ENCODE data around the gene P2RY6. TPM values are rescaled to one million over a fixed set of nuclear protein-coding genes. Genes with fewer than 3 reads are reported as not detected.

P2RY6 gene
- total and polyA plus RNA-seq, 2 of the 8 experiments (the other 6 are each of a cell fraction or from before 2014, with no cell fraction given) = 0.15 TPM; not detected in 1

DNA sequence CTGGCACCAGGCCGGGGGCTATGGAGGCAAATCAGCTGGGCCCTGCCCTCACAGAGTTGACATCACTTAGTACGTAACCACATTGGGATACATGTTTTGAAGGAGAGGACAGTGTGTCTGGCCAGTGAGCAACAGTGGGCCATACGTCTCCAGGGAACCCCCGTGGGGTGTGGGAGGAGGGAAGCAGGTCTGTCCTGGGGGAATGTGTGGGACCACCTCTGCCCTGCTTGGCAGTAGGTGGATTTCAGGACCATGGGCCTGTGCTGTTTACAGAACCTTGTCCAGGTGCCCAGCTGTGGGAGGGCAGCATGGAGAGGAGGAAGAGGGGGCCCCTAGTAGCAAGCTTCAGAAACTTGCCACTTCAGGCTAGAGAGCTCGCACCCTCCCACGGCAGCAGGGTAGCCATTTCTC is 33.0 kb upstream of the P2RY6 start:
- Histone ChIP-seq H2AFZ (ENCODE audit: low read length) (no peak overlapping the region), H3K23ac (ENCODE audit: insufficient read length) (no peak overlapping the region), H3K23me2 (ENCODE audit: low read depth, low read length) (0 out of 2 replicates have a peak, but pooled peaks cover 2% of the 10 kb centered on the region), H3K18ac (ENCODE audit: extremely low read depth, low read length) (no peak overlapping the region; the same call in 1 of the 2 replicates), H3K27me3 (replicated peaks in 1 of 4; ENCODE audit: control insufficient read depth in 3 of 4, extremely low read depth in 1 of 4, insufficient read depth in 3 of 4, low read length in 3 of 4) (no peaks in the 10 kb centered on the region), H3K9ac (replicated peaks in 1 of 4; ENCODE audit: extremely low read depth in 1 of 4, low read depth in 3 of 4, low read length in 3 of 4) (no peak overlapping the region), H2BK20ac (ENCODE audit: low read length) (no peak overlapping the region), H3K4ac (replicated peaks; ENCODE audit: insufficient read length, low read depth, low read length) (no peak overlapping the region), H3K14ac (ENCODE audit: insufficient read length) (no peak overlapping the region), H3K4me2 (ENCODE audit: insufficient read depth in 1 of 2, low read depth in 2 of 2, low read length in 2 of 2) (no peak overlapping the region), H3K56ac (replicated peaks; ENCODE audit: insufficient read length, low read depth, low read length) (no peak overlapping the region), H4K5ac (ENCODE audit: insufficient read length, low read depth, low read length) (no peak overlapping the region), H2BK5ac (ENCODE audit: low read depth, low read length) (no peak overlapping the region), H2BK120ac (replicated peaks; ENCODE audit: low read depth, low read length) (no peak overlapping the region), H2BK12ac (ENCODE audit: low read depth, low read length) (no peak overlapping the region), H3K79me1 (ENCODE audit: low read depth, low read length) (no peaks in the 10 kb centered on the region), H2BK15ac (ENCODE audit: low read length) (peak overlapping the region; percentile 31; the same call in 1 of the 2 replicates), H3K4me1 (replicated peaks in 1 of 4; ENCODE audit: control insufficient read depth in 3 of 4, insufficient read depth in 4 of 4, low read length in 3 of 4) (peaks cover 0 to 8% (median 3%) of the 10 kb centered on the region in 4 experiments; a peak in 3 of 7 replicates), H4K8ac (ENCODE audit: extremely low read depth, insufficient read depth, low read length) (no peak overlapping the region), H2AK5ac (ENCODE audit: low read depth, low read length) (no peak overlapping the region), H3K4me3 (ENCODE audit: extremely low read depth in 1 of 4, insufficient read depth in 2 of 4, low read depth in 3 of 4, low read length in 4 of 4) (no peak overlapping the region), H4K91ac (replicated peaks; ENCODE audit: insufficient read length, low read length) (no peak overlapping the region), H3K79me2 (ENCODE audit: control insufficient read depth in 1 of 2, insufficient read depth in 2 of 2, low read length in 2 of 2) (no peaks in the 10 kb centered on the region), H3K27ac (ENCODE audit: low read depth, low read length) (no peak overlapping the region), H3K9me3 (ENCODE audit: insufficient read depth in 2 of 2, low read depth in 1 of 2, low read length in 1 of 2) (no peaks in the 10 kb centered on the region), H3K36me3 (ENCODE audit: control insufficient read depth in 2 of 4, insufficient read depth in 4 of 4, low read length in 3 of 4) (no peaks in the 10 kb centered on the region), H4K20me1 (replicated peaks in 1 of 2; ENCODE audit: control insufficient read depth in 1 of 2, insufficient read depth in 2 of 2, low read length in 2 of 2) (no peaks in the 10 kb centered on the region)
- CTCF ChIA-PET (ENCODE audit: partially characterized antibody) = interaction anchor here (0.9 to 21.6 kb wide), 11 partner anchors 9 to 457 kb away, joined by 3 to 451 read pairs (median 7); partner anchors contain the start of gene P2RY6
- DNase-seq (ENCODE audit: low read depth in 1 of 2, low spot score in 2 of 2) = no peak
- FAIRE-seq = no peak
- WGBS, 2 experiments (ENCODE audit: extremely low coverage in 1 of 2, insufficient coverage in 1 of 2, insufficient read length in 1 of 2, insufficient replicate concordance in 2 of 2, low coverage in 1 of 2, low lambda C conversion rate in 2 of 2, missing lambda C conversion rate in 1 of 2) = 92% methylated on average over 6 of the region's 6 CpGs; no CpG with 5 or more reads in 1 of the 2 experiments
- POLR2A ChIA-PET (ENCODE audit: partially characterized antibody) = no interaction called here
- TF ChIP-seq JUND (IDR thresholded peaks at IDR 0.05; ENCODE audit: low read length) (no peak), CREB1 (IDR thresholded peaks at IDR 0.05) (no peak), HDAC2 (IDR thresholded peaks at IDR 0.05; ENCODE audit: borderline replicate concordance in 1 of 2, low read depth in 2 of 2, low read length in 2 of 2) (no peak), POLR2A (IDR thresholded peaks at IDR 0.05; ENCODE audit: control extremely low read depth in 1 of 2, low read depth in 2 of 2, low read length in 2 of 2) (no peak), KDM1A (IDR thresholded peaks at IDR 0.05; ENCODE audit: borderline replicate concordance, low read length) (no peak), KDM4A (IDR thresholded peaks at IDR 0.05; ENCODE audit: low read depth, low read length, severe bottlenecking) (no peak), CEBPB (IDR thresholded peaks at IDR 0.05; ENCODE audit: low read depth, low read length) (no peak), POU5F1 (IDR thresholded peaks at IDR 0.05; ENCODE audit: low read depth, low read length) (no peak), PHF8 (conservative IDR thresholded peaks at IDR 0.05; ENCODE audit: low read depth, low read length) (no peak), ZNF274 (IDR thresholded peaks at IDR 0.05; ENCODE audit: borderline replicate concordance, extremely low read depth, low read length) (no peak), GTF2F1 (IDR thresholded peaks at IDR 0.05; ENCODE audit: borderline replicate concordance, low read depth, low read length) (no peak), SP1 (IDR thresholded peaks at IDR 0.05; ENCODE audit: low read depth, low read length) (no peak), BRCA1 (IDR thresholded peaks at IDR 0.05; ENCODE audit: low read depth, low read length) (no peak)
- TF ChIP-seq, protein P1, sequence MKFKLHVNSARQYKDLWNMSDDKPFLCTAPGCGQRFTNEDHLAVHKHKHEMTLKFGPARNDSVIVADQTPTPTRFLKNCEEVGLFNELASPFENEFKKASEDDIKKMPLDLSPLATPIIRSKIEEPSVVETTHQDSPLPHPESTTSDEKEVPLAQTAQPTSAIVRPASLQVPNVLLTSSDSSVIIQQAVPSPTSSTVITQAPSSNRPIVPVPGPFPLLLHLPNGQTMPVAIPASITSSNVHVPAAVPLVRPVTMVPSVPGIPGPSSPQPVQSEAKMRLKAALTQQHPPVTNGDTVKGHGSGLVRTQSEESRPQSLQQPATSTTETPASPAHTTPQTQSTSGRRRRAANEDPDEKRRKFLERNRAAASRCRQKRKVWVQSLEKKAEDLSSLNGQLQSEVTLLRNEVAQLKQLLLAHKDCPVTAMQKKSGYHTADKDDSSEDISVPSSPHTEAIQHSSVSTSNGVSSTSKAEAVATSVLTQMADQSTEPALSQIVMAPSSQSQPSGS (IDR thresholded peaks at IDR 0.05; ENCODE audit: low read length) = no peak

Data from H1 (cell line).